Trophoblast cell (in vitro differentiated cells and primary cell): ENCODE data around the gene HOXC6.

ENCODE experiments used
- DNase-seq, 2 donors: peaks; one replicate each; pipeline ENCODE4 v3.0.0-alpha.2; 2016
- H2AFZ ChIP-seq: 2 replicates; pipeline ENCODE4 v1.6.1; 2013; ENCODE audit warnings: low read length, moderate library complexity, mild to moderate bottlenecking; ENCODE audit not compliant: insufficient read depth, poor library complexity
- H2AK5ac ChIP-seq: 2 replicates; pipeline ENCODE4 v1.6.1; 2013; ENCODE audit warnings: mild to moderate bottlenecking, low read length
- H2BK120ac ChIP-seq: 2 replicates; pipeline ENCODE4 v1.6.1; 2013; ENCODE audit warnings: low read length, mild to moderate bottlenecking, moderate library complexity; ENCODE audit not compliant: insufficient read depth, poor library complexity
- H2BK12ac ChIP-seq: 2 replicates; pipeline ENCODE4 v1.6.1; 2013; ENCODE audit warnings: mild to moderate bottlenecking, low read length, moderate library complexity
- H2BK5ac ChIP-seq: 2 replicates; pipeline ENCODE4 v1.6.1; 2013; ENCODE audit warnings: low read length, low read depth, moderate library complexity, mild to moderate bottlenecking; ENCODE audit not compliant: poor library complexity
- H3K14ac ChIP-seq: 2 replicates; pipeline ENCODE4 v1.6.1; 2013; ENCODE audit warnings: mild to moderate bottlenecking, low read length
- H3K18ac ChIP-seq: 2 replicates; pipeline ENCODE4 v1.6.1; 2013; ENCODE audit warnings: mild to moderate bottlenecking, low read length
- H3K23ac ChIP-seq: 2 replicates; pipeline ENCODE4 v1.6.1; 2013; ENCODE audit warnings: low read length
- H3K27ac ChIP-seq: 2 replicates; pipeline ENCODE4 v1.5.1; 2013; ENCODE audit warnings: low read depth, mild to moderate bottlenecking, inconsistent platforms, low read length, moderate library complexity
- H3K27me3 ChIP-seq: 2 replicates; pipeline ENCODE4 v1.6.1; 2013; ENCODE audit warnings: inconsistent platforms, mild to moderate bottlenecking, low read length, moderate library complexity; ENCODE audit not compliant: insufficient read depth
- H3K36me3 ChIP-seq, 2 experiments: 1 replicate in 1 of 2; 2 replicates in 1 of 2; pipeline ENCODE4 v1.6.1; 2013; ENCODE audit warnings: low read length in 2 of 2, mild to moderate bottlenecking in 2 of 2, moderate library complexity in 1 of 2; ENCODE audit not compliant: insufficient read depth in 2 of 2, control insufficient read depth in 1 of 2
- H3K4ac ChIP-seq: 2 replicates; pipeline ENCODE4 v1.6.1; 2013; ENCODE audit warnings: low read depth, mild to moderate bottlenecking, low read length, moderate library complexity
- H3K4me1 ChIP-seq, 2 experiments: 1 replicate in 1 of 2; 2 replicates in 1 of 2; pipeline ENCODE4 v1.6.1; 2013; ENCODE audit warnings: low read length in 2 of 2, mild to moderate bottlenecking in 2 of 2, moderate library complexity in 1 of 2; ENCODE audit not compliant: insufficient read depth in 2 of 2, control insufficient read depth in 1 of 2
- H3K4me2 ChIP-seq: 2 replicates; pipeline ENCODE4 v1.6.1; 2013; ENCODE audit warnings: inconsistent platforms, mild to moderate bottlenecking, low read length, moderate library complexity
- H3K4me3 ChIP-seq: 2 replicates; pipeline ENCODE4 v1.5.1; 2013; ENCODE audit warnings: mild to moderate bottlenecking, low read depth, low read length, inconsistent platforms
- H3K79me1 ChIP-seq: one replicate; pipeline ENCODE4 v1.6.1; 2013; ENCODE audit warnings: low read length
- H3K79me2 ChIP-seq: 2 replicates; pipeline ENCODE4 v1.6.1; 2013; ENCODE audit warnings: low read length, mild to moderate bottlenecking; ENCODE audit not compliant: control insufficient read depth, insufficient read depth, poor library complexity
- H3K9ac ChIP-seq: 2 replicates; pipeline ENCODE4 v1.6.1; 2013; ENCODE audit warnings: mild to moderate bottlenecking, low read length
- H3K9me3 ChIP-seq: 2 replicates; pipeline ENCODE4 v1.6.1; 2013; ENCODE audit warnings: low read depth, mild to moderate bottlenecking, control low read depth, inconsistent platforms, low read length; ENCODE audit not compliant: insufficient read depth
- H4K12ac ChIP-seq: 2 replicates; pipeline ENCODE4 v1.6.1; 2013; ENCODE audit warnings: low read depth, mild to moderate bottlenecking, low read length, moderate library complexity
- H4K8ac ChIP-seq: 2 replicates; pipeline ENCODE4 v1.6.1; 2013; ENCODE audit warnings: low read depth, mild to moderate bottlenecking, low read length, moderate library complexity
- H4K91ac ChIP-seq: one replicate; pipeline ENCODE4 v1.6.1; 2013; ENCODE audit warnings: low read depth, mild to moderate bottlenecking, low read length, moderate library complexity
- WGBS: extraction: QIAGEN DNeasy Blood & Tissue Kit; methylation state at CpG from one replicate; pipeline ENCODE4 v1.1.7; 2013; ENCODE audit warnings: missing lambda C conversion rate; ENCODE audit not compliant: insufficient read length, insufficient coverage; ENCODE audit errors: extremely low coverage; 5-methylcytosine and 5-hydroxymethylcytosine counted together

Gene HOXC6

GRCh38 chr12:54002915-54003389 lies 25.3 kb upstream of the HOXC6 start:
- no peak overlapping the region for H4K91ac ChIP-seq
- no peak overlapping the region for H3K4ac ChIP-seq

DNA sequence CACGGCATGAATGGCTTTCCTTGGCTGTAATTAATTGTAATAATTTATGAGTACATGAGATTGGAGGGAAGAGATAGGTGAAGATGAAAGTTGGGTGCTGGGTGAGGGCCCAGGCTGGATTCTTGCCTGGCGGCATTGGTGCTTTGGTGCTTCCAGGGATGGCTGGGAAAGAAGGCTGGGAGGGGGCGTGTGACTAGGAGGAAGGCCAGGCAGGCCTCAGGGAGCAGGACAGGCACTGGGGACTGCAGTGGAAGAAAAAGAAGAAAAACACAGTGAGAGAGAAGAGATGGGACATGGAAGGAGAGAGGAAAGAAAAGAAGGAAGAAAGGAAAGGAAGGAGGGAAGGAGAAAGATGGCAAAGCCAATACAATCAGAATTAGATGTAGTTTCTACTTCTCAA lies 24.6 kb upstream of the HOXC6 start:
- H2AK5ac ChIP-seq = no peak overlapping the region

More at GRCh38 chr12:54002915-54003389, 25.3 kb upstream of the HOXC6 start:
- Histone ChIP-seq H3K4me2 (no peak overlapping the region), H3K18ac (no peak overlapping the region), H3K27me3 (peaks cover 95% of the 10 kb centered on the region), H3K27ac (no peak overlapping the region), H2BK120ac (no peak overlapping the region), H3K79me1 (no peaks in the 10 kb centered on the region), H3K4me3 (no peak overlapping the region), H3K4me1 (peaks cover 0 to 3% of the 10 kb centered on the region in 2 experiments), H2AFZ (no peak overlapping the region), H3K23ac (no peak overlapping the region), H2BK5ac (no peak overlapping the region), H3K79me2 (no peaks in the 10 kb centered on the region), H3K36me3 (no peaks in the 10 kb centered on the region), H4K12ac (no peak overlapping the region), H3K9me3 (peaks cover 10% of the 10 kb centered on the region), H4K8ac (no peak overlapping the region), H2BK12ac (no peak overlapping the region), H3K14ac (no peak overlapping the region), H2AK5ac (no peak overlapping the region), H3K9ac (no peak overlapping the region)
- no peak for DNase-seq
- WGBS = no CpG with 5 or more reads among the region's 19 CpGs

GRCh38 chr12:54004063-54004840 lies 24.0 kb upstream of the HOXC6 start:
- Histone ChIP-seq H3K18ac (no peak overlapping the region), H3K27me3 (peaks cover 92% of the 10 kb centered on the region), H3K4me1 (peaks cover 0 to 3% of the 10 kb centered on the region in 2 experiments), H3K27ac (no peak overlapping the region), H2BK12ac (no peak overlapping the region), H4K12ac (no peak overlapping the region), H4K8ac (no peak overlapping the region), H3K4ac (no peak overlapping the region), H2AK5ac (no peak overlapping the region), H3K23ac (no peak overlapping the region), H3K9me3 (peaks cover 8% of the 10 kb centered on the region), H3K79me2 (no peaks in the 10 kb centered on the region), H3K4me3 (no peak overlapping the region), H3K4me2 (no peak overlapping the region), H2BK5ac (no peak overlapping the region), H2BK120ac (no peak overlapping the region), H2AFZ (no peak overlapping the region), H3K79me1 (no peaks in the 10 kb centered on the region), H3K14ac (no peak overlapping the region), H4K91ac (no peak overlapping the region), H3K36me3 (no peaks in the 10 kb centered on the region), H3K9ac (no peak overlapping the region)
- DNase-seq = no peak
- WGBS = no CpG with 5 or more reads among the region's 20 CpGs

More for the DNA sequence above, 24.6 kb upstream of the HOXC6 start:
- no peak overlapping the region for H3K9ac ChIP-seq
- no peak for DNase-seq
- no peaks in the 10 kb centered on the region for H3K79me2 ChIP-seq
- no CpG with 5 or more reads among the region's 3 CpGs for WGBS
- no peak overlapping the region for H3K4me3 ChIP-seq
- H4K91ac ChIP-seq = no peak overlapping the region
- no peak overlapping the region for H4K12ac ChIP-seq
- no peak overlapping the region for H3K4ac ChIP-seq
- H3K14ac ChIP-seq = no peak overlapping the region
- H2BK5ac ChIP-seq = no peak overlapping the region
- H3K27ac ChIP-seq = no peak overlapping the region
- H3K79me1 ChIP-seq = no peaks in the 10 kb centered on the region
- no peak overlapping the region for H3K18ac ChIP-seq
- H2BK120ac ChIP-seq = no peak overlapping the region
- H2AFZ ChIP-seq = no peak overlapping the region
- H3K27me3 ChIP-seq = peaks cover 94% of the 10 kb centered on the region
- H3K4me2 ChIP-seq = no peak overlapping the region
- peaks cover 7% of the 10 kb centered on the region for H3K9me3 ChIP-seq
- no peak overlapping the region for H2BK12ac ChIP-seq
- no peak overlapping the region for H3K23ac ChIP-seq
- H3K36me3 ChIP-seq = no peaks in the 10 kb centered on the region
- no peak overlapping the region for H4K8ac ChIP-seq
- peaks cover 0 to 3% of the 10 kb centered on the region in 2 experiments for H3K4me1 ChIP-seq

- Histone ChIP-seq H3K27ac (no peak overlapping the region), H3K4ac (no peak overlapping the region), H3K36me3 (no peaks in the 10 kb centered on the region), H4K8ac (no peak overlapping the region), H3K4me2 (no peak overlapping the region), H2AFZ (no peak overlapping the region), H3K4me3 (no peak overlapping the region), H2BK12ac (no peak overlapping the region), H3K79me1 (no peaks in the 10 kb centered on the region), H3K23ac (no peak overlapping the region), H3K9me3 (peaks cover 13% of the 10 kb centered on the region), H2BK5ac (no peak overlapping the region), H4K91ac (no peak overlapping the region), H4K12ac (no peak overlapping the region), H3K14ac (no peak overlapping the region), H3K18ac (no peak overlapping the region), H3K27me3 (peaks cover 92% of the 10 kb centered on the region), H2BK120ac (no peak overlapping the region), H3K9ac (no peak overlapping the region), H3K79me2 (no peaks in the 10 kb centered on the region), H2AK5ac (no peak overlapping the region), H3K4me1 (peaks cover 0 to 3% of the 10 kb centered on the region in 2 experiments)
- no peak for DNase-seq
- no CpG with 5 or more reads among the region's 31 CpGs for WGBS
Observed at GRCh38 chr12:54004841-54005530, 23.3 kb upstream of the HOXC6 start.
